HG03521 (cell line): ENCODE results near the gene TMEM267.
"Not testable (repeated sequence)": the region's sequence is repeated elsewhere in the genome, so short reads cannot be mapped to it uniquely, and the experiment has no call there.

Experiments used
- ATAC-seq: cut with Tn5 transposase; IDR thresholded peaks from one replicate; pipeline ENCODE4 v1.9.1; 2021; ENCODE audit warnings: mild to moderate bottlenecking, moderate library complexity; ENCODE audit not compliant: unreplicated experiment

Gene TMEM267

DNA sequence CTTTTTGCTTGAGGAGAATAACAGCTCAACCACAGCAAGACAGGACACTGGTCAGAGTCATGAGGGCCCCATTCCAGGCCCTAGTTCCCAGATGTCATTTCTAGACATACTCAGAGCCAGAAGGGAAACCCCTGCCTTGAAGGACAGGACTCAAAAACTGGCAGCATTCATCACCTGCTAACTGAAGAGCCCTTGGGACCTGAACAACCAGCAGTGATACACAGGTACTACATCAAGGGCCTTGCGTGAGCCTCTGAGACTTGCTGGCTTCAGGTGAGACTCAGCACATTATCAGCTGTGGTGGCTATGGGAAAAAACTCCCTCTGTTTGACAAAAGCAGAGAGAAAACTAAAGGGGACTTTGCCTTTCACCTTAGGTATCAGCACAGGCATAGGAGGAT, 22.6 kb downstream of the TMEM267 start:
- ATAC-seq: no peak

- no peak for ATAC-seq
These were observed 27.1 kb downstream of the TMEM267 start for GRCh38 chr5:43456556-43456955.

DNA sequence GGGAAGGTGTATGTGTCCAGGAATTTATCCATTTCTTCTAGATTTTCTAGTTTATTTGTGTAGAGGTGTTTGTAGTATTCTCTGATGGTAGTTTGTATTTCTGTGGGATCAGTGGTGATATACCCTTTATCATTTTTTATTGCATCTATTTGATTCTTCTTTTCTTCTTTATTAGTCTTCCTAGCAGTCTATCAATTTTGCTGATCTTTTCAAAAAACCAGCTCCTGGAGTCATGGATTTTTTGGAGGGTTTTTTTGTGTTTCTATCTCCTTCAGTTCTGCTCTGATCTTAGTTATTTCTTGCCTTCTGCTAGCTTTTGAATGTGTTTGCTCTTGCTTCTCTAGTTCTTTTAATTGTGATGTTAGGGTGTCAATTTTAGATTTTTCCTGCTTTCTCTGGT, 42.1 kb downstream of the TMEM267 start:
- not testable (repeated sequence) for ATAC-seq

- no peak for ATAC-seq
These were observed 46.5 kb downstream of the TMEM267 start for GRCh38 chr5:43437062-43437660.

- no peak for ATAC-seq
These were observed 50.3 kb downstream of the TMEM267 start for GRCh38 chr5:43433382-43433781.

- no peak for ATAC-seq
These were observed 50.9 kb downstream of the TMEM267 start for GRCh38 chr5:43432486-43433375.

- no peak for ATAC-seq
These were observed 54.0 kb downstream of the TMEM267 start for GRCh38 chr5:43429706-43430105.

DNA sequence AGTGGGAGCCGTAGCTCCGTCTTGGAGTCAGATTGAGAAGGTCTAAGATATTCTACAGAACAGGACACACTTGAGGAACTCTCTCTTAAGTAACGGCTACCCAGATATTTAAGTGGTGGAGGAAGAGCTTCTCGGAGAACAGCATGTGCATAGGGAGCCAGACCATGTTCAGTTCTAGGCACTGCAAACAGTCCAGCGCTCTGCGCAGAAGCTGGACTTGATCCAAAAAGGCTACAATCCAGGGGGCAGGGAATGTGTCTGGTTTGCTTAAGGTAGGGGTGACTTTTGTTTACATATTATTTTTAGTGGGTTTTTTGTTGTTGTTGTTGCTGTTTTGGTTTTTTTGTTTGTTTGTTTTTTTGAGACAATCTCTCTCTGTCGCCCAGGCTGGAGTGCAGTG, 54.6 kb downstream of the TMEM267 start:
- no peak for ATAC-seq

DNA sequence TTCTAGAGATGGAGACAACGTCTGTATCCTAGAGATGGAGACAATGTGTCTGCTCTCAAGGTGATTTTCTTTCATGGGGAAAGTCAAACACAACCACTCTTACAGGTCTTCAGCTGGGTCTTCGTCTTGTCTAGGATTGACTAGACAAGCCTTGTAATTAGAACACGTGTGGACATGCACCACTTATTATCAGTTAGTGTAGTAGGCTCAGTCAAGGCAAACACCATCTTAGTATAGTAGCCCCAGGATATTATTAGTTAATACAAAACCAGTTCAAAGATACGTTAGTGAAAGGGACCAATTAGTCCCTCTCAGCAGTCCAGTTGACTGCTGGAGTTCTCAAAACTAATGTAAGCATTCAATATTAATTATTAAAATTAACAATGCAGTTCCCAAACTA, 56.4 kb downstream of the TMEM267 start:
- ATAC-seq: no peak

GRCh38 chr5:43425983-43426382, 57.7 kb downstream of the TMEM267 start:
- no peak for ATAC-seq

- not testable (repeated sequence) for ATAC-seq
These were observed 60.6 kb downstream of the TMEM267 start for GRCh38 chr5:43423086-43423485.

DNA sequence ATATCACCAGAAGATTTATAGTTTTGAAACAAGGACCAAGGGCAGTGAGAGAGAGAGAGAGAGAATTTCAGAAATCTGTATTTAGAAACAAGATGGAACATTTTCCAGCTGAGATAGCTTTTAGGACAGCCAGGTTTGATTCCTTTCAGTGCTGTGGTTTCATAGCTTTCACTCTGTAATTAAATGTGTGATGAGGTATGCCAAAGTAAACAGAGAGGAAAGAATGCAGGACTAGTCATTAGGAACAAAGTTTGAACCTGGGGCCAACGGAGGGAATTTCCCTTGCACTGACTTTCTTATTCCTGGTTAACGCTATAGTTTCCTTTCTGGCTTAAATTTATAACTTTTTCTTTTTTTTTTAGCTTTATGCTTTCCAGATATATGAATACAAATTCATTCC, 61.5 kb downstream of the TMEM267 start:
- no peak for ATAC-seq

GRCh38 chr5:43421450-43422133, 62.1 kb downstream of the TMEM267 start:
- no peak for ATAC-seq

DNA sequence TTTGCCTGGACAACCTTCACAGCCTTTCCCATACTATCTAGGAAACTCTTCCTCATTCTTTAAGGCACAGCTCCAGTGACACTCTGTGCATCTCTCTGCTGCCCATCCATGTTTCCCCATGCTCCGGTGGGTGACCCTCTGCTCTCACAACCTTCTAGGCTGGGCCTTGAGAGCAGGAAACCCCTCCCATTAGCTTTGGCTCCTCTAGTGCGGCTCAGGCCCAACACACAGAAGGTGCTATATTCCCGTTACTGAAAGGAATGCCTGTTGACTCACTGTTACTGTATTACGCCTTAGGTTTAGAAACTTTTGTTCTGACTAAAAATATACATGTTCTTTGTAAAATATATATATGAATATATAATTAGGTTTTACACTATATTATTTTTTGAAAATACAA, 63.4 kb downstream of the TMEM267 start:
- ATAC-seq: no peak

DNA sequence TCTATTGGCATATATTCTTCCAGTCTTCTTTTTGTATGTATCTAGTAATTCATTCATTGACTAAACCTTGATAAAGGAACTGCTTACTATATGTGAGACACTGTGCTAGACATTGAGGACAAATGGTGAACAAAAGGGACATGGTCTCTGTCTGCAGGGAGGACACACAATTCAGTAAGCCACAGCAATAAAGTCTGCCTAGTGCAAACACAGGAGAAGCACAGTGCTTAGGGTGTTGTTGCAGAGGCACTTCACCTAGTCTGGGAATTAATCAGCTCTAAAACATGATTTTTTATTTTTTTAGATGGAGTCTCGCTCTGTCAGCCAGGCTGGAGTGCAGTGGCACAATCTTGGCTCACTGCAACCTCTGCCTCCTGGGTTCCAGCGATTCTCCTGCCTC, 65.1 kb downstream of the TMEM267 start:
- ATAC-seq: no peak

DNA sequence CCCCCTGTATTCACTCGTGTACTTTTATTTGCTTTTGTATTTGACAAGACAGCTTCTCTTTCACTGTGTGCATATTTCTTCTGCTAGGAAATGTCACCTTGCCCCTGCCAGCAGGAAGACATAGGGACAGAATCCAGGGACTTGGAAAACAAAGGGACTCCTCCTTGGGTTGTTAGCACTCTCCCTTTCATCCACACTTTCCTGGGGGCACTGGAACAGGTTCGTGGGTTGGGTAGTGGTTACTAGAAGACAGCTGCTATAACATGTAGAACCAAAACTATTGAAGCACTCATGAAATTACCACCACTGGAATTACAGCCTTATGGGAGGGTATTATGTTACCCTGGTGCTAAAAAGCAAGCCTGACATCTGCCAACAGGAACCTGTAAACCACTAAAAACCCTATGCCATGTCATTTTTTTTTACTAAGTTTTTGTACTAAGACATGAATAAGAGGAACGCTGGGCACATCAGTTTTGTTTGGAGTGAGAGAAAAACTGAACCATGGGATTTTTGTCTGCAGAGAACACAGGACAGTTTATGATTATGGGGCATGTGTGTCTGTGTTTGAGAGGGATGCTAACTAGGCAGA, 66.8 kb downstream of the TMEM267 start:
- no peak for ATAC-seq

- ATAC-seq: no peak
These were observed 67.5 kb downstream of the TMEM267 start for GRCh38 chr5:43415935-43416802.

- no peak for ATAC-seq
These were observed 69.7 kb downstream of the TMEM267 start for GRCh38 chr5:43413966-43414365.

GRCh38 chr5:43412644-43413043, 71.0 kb downstream of the TMEM267 start:
- no peak for ATAC-seq

GRCh38 chr5:43412156-43412555, 71.5 kb downstream of the TMEM267 start, which contains the start of gene CCL28:
TSS of gene CCL28 (minus strand) at chr5:43412391. CDS start at chr5:43412316, 75 bp downstream.
- no peak for ATAC-seq
